ENCODE measurements around the gene SSR2.
A peak's percentile ranks its signal among the peaks of the same experiment; 100 is the strongest.

The SSR2 gene

GRCh38 chr1:155971910-155972809 lies 48.6 kb downstream of the SSR2 start:
- no peak for DNase-seq

GRCh38 chr1:155970531-155971167 lies 50.1 kb downstream of the SSR2 start:
- no peak for DNase-seq

- DNase-seq = no peak
These were observed 51.4 kb downstream of the SSR2 start for GRCh38 chr1:155969377-155969791.

GRCh38 chr1:155968670-155969069 lies 52.1 kb downstream of the SSR2 start:
- no peak for DNase-seq

GRCh38 chr1:155968051-155968400 lies 52.7 kb downstream of the SSR2 start:
- no peak for DNase-seq

DNA sequence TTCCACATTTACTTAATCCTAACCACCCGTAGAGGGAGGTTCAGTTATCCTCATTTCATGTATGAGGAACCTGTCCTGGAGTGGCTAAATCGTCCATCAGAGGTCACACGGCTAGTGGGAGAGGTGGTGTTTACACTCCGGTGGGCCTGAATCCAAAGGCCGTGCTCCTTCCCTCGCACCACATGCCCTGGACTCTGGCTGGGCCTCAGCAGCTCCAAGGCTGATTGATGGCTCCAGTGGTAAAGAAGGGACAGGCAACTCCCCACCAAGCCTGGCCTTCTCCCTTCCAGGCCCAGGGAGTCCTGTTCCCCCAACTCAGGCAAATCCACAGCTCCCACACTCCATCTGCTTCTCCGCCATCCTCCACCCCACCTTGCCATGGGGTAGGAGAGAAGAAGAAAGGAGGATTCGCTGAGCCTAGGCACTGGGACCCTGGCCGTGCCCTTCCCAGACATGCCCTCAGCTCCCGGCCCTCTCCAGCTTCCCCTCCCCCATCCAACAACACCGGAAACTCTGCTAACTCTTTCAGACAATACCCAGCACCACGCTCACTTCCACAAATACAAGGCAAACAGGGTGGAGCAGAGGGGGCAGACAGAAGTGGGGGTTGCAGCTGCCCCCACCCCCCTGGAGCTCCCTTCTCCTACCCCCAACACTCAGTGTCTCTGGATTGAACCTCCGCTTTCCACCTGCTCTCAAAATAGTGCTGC lies 53.3 kb downstream of the SSR2 start:
- no peak for DNase-seq

DNA sequence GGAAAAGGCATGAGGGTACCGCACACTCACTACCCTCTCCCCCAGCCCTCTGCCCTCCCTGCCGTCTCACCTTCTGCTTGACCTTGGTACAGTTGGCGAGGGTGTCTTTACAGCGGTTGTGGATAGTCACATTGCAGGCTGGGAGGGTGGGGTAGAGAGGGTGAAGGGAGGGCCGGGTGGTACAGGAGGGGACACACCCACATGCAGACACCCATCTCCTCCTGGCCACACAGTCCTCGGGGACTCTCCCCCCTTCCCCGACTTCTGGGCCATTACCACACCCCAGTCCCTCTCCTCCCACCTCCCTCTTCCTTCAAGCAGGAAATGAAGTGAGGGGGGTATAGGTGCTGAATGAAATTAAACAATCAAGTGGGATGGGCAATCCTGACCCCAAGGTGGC lies 54.0 kb downstream of the SSR2 start:
- no peak for DNase-seq

- peak in 1 of 2 experiments; percentile 27 for DNase-seq
These were observed 54.6 kb downstream of the SSR2 start for GRCh38 chr1:155966135-155966534.

DNA sequence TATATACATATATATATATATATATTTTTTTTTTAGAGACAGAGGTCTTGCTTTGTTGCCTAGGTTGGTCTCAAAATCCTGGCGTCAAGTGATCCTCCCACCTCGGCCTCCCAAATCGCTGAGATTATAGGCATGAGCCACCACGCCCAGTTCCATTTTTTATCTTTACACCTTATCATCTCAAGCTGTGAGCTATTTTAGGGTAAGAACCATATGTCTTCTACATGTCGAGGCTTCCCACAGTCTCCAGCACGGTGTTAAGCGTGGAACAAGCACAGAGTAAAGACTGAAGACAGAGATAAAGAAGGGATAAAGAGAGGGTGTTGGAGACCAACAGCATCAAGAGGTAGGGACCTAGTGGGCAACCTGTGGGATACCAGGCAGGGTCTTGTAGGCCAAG lies 56.6 kb downstream of the SSR2 start:
- no peak for DNase-seq

DNA sequence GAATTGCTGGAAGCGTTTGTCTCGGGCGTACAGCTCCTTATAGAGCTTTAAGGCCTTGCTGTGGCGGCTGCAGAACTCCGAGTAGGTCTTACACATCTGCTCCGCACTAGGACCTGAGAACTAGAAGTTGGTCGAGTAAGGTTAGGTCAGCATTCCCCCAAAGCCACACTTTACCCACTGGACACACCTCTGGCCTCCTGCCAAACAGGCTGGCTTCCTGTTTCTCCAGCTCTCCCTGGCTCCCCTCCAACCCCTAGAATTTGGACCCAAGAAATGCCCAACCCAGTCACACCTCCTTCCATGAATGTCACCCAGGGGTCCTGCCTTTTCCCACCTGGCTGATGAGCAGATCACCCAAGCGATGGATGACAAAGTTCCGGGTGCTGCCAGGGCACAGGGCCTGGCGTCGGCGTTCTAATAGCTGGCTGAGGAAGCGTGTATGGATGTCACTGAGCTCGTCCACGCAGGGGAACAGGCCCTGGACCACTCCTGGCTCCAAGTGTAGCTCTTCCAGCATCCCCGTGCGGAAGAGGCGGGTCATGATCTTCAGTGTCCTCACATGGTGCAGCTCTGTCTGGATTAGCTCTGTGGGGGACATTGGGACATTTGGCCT lies 58.0 kb downstream of the SSR2 start:
- no peak for DNase-seq

DNA sequence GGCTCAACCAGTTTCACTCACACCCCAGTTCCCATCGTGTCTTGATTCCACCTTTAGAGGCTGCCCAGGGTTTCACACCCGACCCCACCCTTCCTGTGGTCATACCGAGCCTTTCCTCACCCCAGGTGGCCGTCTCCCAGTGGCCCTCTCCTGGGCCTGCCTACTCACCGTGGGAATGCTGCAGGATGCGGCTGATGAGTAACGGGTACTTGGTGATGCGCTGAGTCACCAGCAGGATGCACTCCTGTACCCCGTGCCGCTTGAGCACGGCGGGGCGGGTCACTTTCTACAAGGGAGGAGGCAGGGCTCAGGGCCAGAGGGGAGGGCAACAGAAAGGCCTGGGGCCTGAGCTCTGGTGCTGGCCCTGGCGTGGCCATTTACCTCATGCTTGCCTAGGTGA lies 58.8 kb downstream of the SSR2 start:
- DNase-seq = no peak

DNA sequence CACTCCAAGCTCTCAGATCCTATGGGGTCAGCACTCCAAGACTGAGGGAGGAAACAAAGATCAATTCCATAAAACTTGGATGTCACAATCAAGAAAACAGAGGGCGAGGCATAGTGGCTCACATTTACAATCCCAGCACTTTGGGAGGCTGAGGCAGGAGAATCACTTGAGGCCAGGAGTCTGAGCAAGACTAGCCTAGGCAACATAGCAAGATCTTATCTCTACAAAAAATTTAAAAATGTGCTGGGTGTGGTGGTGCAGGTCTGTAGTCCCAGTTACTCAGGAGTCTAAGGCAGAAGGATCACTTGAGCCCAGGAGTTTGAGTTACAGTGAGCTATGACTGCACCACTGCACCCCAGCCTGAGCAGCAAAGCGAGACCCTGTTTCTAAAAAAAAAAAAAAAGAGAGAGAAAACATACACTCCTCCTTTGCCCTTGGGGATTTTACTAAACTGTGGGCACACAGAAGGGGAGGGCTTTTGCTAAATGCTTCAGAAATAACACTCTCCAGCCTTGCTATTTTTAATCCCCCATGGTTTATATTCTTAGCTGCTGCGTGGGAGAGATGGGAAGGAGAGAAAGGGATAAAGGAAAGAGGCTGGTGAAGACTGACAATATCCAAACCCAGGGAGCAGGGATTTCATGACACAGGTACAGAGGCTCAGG lies 60.5 kb downstream of the SSR2 start:
- no peak for DNase-seq

Measured in NCI-H526 (cell line).